GOT3 (cell line): ENCODE measurements around the gene HS6ST2.

Experiments used
- DNase-seq: peaks from one replicate; lab custom pipeline; 2025; ENCODE audit warnings: mixed read lengths; lab: John Stamatoyannopoulos, UW

HS6ST2 gene

DNA sequence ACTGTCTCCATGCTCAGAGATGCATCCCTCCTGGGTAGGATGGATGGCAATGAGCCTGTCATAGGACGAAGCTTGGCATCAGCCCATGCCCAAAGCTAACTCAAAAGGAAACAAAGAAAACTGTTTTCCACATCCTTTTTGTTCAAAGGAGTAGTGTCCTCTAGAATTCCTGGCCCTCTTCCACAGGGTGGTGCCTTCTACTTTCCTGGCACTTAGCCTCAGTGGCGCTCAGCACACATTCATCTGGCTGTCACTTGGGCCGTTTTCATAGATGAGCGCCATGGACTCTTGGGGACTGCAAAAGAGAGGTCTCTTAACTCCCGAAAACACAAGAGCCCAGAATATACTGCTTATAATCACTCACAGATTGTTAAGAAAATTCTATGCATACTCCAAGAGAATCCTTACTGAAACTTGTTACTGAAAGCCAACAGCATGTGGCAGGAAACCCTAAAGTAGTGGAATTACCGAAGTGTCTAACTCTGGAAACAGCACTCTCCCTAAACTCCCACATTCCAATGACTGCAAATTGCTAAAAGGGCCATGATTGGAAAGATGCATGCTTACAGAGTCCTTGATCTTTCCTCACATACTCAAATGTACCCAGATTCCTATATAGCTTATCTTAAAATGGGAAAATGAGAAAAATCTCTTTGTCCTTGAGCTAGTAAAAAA is 110.0 kb downstream of the HS6ST2 start:
- no peak for DNase-seq

- DNase-seq = no peak
Measured at GRCh38 chrX:132843363-132843762, 115.1 kb downstream of the HS6ST2 start.

- no peak for DNase-seq
Measured at GRCh38 chrX:132842460-132843238, 115.8 kb downstream of the HS6ST2 start.

GRCh38 chrX:132837967-132838366 is 120.5 kb downstream of the HS6ST2 start:
- no peak for DNase-seq

GRCh38 chrX:132837126-132837525 is 121.3 kb downstream of the HS6ST2 start:
- no peak for DNase-seq

- no peak for DNase-seq
Measured at GRCh38 chrX:132836471-132836870, 122.0 kb downstream of the HS6ST2 start.

- DNase-seq = no peak
Measured at GRCh38 chrX:132834741-132835140, 123.7 kb downstream of the HS6ST2 start.

- no peak for DNase-seq
Measured at GRCh38 chrX:132834109-132834508, 124.3 kb downstream of the HS6ST2 start.

DNA sequence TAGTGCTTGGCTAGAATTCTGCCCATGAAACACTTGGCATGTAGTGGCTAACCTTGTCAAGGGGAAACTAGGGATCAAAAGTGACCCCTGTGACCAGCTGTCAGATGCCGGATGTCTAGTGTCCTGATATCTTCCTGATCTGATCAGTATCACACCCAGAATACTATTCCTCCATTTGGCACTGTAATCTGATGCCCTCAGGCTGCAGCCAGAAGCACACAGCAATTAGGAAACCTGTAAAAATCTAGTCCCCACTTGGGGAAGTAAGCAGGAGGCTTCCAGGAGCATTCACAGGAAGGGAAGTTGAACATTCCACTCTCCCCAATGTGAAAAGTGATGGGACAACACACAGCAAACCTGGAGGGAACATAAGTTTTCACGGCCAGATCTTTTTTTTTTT is 125.1 kb downstream of the HS6ST2 start:
- DNase-seq = no peak

DNA sequence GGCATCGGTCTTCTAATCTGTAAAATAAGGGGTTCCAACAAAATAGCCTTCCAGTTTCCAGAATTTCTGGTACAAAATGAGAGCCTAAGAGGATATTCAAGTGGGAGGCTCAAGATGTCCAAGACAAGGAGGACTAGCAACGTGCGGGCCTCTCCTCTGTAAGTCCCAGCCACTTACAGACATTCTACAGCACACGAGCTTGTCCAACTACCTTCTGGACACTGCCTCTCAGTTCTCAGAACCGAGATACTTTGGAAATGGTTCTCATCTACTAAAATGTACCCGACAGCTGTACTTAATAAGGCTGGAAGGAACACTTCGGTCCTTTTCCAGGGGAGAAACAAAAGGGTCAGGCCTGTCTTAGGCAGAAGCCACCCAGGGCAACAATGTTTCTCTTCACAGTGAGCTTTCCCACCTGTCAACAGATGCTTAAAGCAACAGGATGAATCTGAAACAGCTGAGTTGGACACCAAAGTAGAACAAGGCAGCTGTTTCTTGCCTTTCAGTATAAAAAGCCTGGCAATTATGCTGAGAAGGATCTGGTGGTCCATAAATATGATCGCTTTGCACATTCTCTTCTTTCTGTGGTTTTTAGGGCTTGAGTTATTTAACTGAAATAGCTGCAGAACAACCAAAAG is 127.0 kb downstream of the HS6ST2 start:
- no peak for DNase-seq

GRCh38 chrX:132822634-132823012 is 135.8 kb downstream of the HS6ST2 start:
- DNase-seq = no peak

GRCh38 chrX:132821974-132822633 is 136.3 kb downstream of the HS6ST2 start:
- no peak for DNase-seq

GRCh38 chrX:132820675-132821074 is 137.8 kb downstream of the HS6ST2 start:
- no peak for DNase-seq

DNA sequence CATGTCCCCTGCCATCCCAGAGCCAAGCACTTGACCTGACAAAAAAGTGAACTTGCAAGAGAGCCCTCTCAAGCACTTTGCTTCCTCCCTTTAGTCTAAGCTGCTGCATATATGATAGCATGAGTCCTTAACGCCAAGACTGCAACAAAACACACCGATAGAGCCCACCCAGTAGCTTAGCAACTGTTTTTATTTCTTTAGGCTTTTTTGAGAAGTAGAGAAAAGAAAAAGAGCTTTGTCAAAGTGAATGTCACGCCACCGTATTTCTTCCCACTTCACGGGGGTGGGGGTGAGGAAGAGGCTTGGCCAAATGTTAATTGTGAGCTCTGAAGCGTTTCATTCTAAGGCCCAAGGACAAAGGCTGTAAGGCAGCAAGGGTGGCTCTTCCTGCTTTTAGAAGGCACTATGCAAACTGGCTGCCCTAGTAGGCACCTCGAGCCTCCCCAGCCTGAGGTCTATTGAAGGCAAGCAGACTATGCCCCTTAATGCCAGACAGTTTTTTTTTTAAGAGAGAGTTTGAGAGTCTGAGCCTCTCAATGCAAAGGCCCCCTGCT is 138.6 kb downstream of the HS6ST2 start:
- no peak for DNase-seq

- DNase-seq = no peak
Measured at GRCh38 chrX:132818638-132819037, 139.8 kb downstream of the HS6ST2 start.

GRCh38 chrX:132815643-132816042 is 142.8 kb downstream of the HS6ST2 start:
- no peak for DNase-seq

- DNase-seq = no peak
Measured at GRCh38 chrX:132810964-132811712, 147.3 kb downstream of the HS6ST2 start.

GRCh38 chrX:132810488-132810887 is 147.9 kb downstream of the HS6ST2 start:
- no peak for DNase-seq

GRCh38 chrX:132809581-132809980 is 148.8 kb downstream of the HS6ST2 start:
- no peak for DNase-seq

DNA sequence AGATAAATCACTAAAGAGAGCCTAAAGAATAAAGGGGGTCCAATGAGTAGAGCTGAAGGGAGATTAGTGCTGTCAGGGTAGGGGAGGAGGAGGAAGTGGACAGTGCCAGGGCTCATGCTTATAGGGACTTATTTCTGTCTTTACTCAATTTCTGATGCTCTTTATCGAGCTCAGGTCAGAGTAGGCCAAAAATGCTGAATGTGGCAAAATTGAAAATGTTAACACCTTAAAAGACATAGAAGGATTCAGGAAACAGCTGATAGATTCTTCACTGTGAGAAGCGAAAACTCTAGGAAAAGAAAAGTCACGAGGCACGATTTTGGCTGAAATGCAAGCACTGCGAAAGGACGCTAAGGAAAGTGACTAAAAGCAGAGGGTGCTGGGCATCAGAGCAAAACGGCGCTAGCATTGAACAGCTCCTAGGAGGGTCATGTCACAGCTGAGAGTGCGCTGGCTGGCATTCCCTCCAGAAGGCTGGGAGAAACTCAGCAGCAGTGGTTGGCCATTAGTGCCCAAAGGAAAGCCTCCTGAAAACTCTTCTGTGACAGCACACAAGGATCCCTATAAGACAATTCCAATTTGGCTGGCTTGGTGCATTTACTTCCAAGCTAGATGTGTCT is 150.9 kb downstream of the HS6ST2 start:
- DNase-seq = no peak

DNA sequence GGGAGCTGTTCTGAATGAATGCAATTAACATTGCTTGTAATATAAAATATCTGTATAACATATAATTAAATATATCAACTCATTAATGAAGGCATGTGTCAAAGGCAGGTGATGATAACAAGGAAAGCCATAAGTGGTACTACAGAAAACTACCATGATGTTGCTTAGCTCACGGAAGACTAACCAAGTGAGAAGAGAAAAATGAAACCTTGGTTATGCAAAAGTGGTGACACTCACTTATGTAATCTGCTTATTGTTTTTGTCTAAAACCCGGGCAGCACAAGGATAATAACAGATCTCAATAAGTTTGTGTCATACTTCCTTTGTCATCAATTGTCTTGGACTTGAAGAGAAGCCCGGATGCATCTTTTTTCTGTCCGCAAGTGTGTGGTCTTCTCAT is 156.4 kb downstream of the HS6ST2 start:
- no peak for DNase-seq
